ENCODE results near the gene PLCB2. TPM values are rescaled to one million over a fixed set of nuclear protein-coding genes. Genes with fewer than 3 reads are reported as not detected.

PLCB2 gene
- total RNA-seq, 5 donors from 2014 or later (not counting 1 experiment from before 2014, with no cell fraction given): 242 to 293 (median 245) TPM

DNA sequence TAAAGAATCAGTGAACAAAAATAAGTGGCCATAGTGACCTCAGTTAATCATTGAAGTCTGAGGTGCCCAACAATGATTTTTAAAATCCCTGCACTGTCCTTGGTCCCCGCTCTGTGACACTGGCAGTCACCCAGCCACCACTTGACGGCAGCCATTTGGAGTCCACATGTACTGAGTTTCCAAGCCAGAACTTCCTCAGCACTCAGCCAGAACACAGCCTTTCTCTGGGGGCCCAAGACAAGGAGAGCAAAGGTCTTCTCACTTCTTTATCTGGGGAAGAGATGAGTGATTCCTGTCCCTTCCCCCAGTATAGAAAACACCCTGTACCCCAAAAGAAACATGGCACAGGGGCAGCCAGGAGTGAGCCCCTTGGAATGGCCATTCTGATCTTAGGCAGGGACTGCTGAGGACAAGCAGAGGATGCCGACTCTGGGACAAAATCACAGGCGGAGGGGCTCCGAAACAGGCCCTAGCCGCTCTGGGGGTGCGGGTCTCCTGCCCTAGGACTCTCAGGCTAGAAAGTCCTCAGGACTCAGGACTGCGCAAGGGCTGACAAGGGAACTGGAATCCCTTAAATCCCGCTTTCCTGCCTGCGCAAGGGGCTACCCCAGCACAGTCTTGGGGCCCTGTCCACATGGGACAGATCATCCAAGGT, 56.1 kb downstream of the PLCB2 start:
- no peak for ATAC-seq (replicated peaks in 1 of 4)
- Mint-ChIP-seq H3K9me3 (no peaks in the 10 kb centered on the region), H3K36me3 (no peaks in the 10 kb centered on the region), H3K27ac (no peak overlapping the region), H3K27me3 (peaks cover 23 to 36% of the 10 kb centered on the region in 2 donors), H3K4me3 (peak overlapping the region; percentile 50 to 60 (median 59)), H3K4me1 (peaks cover 10 to 16% (median 12%) of the 10 kb centered on the region in 3 donors)
- Histone ChIP-seq H3K36me3 (ENCODE audit: control insufficient read depth in 2 of 2, extremely low read depth in 1 of 2, insufficient read depth in 1 of 2, low read length in 1 of 2) (no peaks in the 10 kb centered on the region), H3K9me3 (no peaks in the 10 kb centered on the region), H3K4me3 (ENCODE audit: control insufficient read depth in 1 of 2, extremely low read depth in 1 of 2, low read length in 1 of 2) (no peak overlapping the region), H3K4me1 (ENCODE audit: control insufficient read depth in 1 of 2, extremely low read depth in 1 of 2, insufficient read depth in 2 of 2, low read length in 2 of 2) (peaks cover 0 to 26% of the 10 kb centered on the region in 2 experiments), H3K27me3 (replicated peaks in 1 of 2; ENCODE audit: control insufficient read depth in 2 of 2, extremely low read depth in 1 of 2, insufficient read depth in 2 of 2, low read length in 1 of 2) (peaks cover 4 to 53% of the 10 kb centered on the region in 2 experiments), H3K27ac (ENCODE audit: low read length) (no peak overlapping the region)
- ChIA-PET POLR2A (no interaction called here), CTCF (no interaction called here)
- WGBS (ENCODE audit: insufficient coverage): 93% methylated on average over 9 of the region's 10 CpGs
- DNase-seq: no peak

- Histone ChIP-seq H3K4me3 (ENCODE audit: control insufficient read depth in 1 of 2, extremely low read depth in 1 of 2, low read length in 1 of 2) (no peak overlapping the region), H3K27ac (ENCODE audit: low read length) (no peak overlapping the region), H3K27me3 (replicated peaks in 1 of 2; ENCODE audit: control insufficient read depth in 2 of 2, extremely low read depth in 1 of 2, insufficient read depth in 2 of 2, low read length in 1 of 2) (peaks cover 4 to 53% of the 10 kb centered on the region in 2 experiments), H3K36me3 (ENCODE audit: control insufficient read depth in 2 of 2, extremely low read depth in 1 of 2, insufficient read depth in 1 of 2, low read length in 1 of 2) (no peaks in the 10 kb centered on the region), H3K9me3 (no peaks in the 10 kb centered on the region), H3K4me1 (ENCODE audit: control insufficient read depth in 1 of 2, extremely low read depth in 1 of 2, insufficient read depth in 2 of 2, low read length in 2 of 2) (peaks cover 0 to 19% of the 10 kb centered on the region in 2 experiments)
- H3K4me3 Mint-ChIP-seq: peak overlapping the region; percentile 50 to 60 (median 59)
- peaks cover 8 to 14% (median 12%) of the 10 kb centered on the region in 3 donors for H3K4me1 Mint-ChIP-seq
- no peaks in the 10 kb centered on the region for H3K36me3 Mint-ChIP-seq
- no peak for DNase-seq
- H3K27me3 Mint-ChIP-seq: peaks cover 23 to 36% of the 10 kb centered on the region in 2 donors
- 96% methylated on average over 8 of the region's 13 CpGs for WGBS (ENCODE audit: insufficient coverage)
- no peak overlapping the region for H3K27ac Mint-ChIP-seq
- no peaks in the 10 kb centered on the region for H3K9me3 Mint-ChIP-seq
- ATAC-seq (replicated peaks in 1 of 4): no peak
- ChIA-PET POLR2A (interaction anchor here in 1 of 2 donors (0.9 kb wide), 1 partner anchor 12 kb away, joined by 3 read pairs; the partner anchor contains the start of gene PAK6), CTCF (no interaction called here)
Measured at GRCh38 chr15:40250771-40251483, 56.8 kb downstream of the PLCB2 start.

DNA sequence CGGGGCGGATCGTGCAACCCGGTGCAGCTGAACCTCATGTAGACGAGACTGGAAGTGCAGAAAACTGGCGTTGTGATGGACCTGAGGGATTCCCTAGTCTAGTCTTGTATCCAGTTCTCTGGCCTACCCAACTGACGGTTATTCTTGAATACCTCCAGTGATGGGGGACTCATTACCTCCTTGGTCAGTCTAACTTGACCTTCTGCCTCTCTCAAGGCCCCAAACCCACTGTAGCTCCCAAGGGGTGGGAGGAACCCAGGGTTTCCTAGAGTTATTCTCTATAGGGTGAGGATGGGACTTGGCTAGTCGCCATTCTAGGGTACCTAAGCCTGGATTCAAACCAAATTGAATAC, 57.5 kb downstream of the PLCB2 start:
- no peak overlapping the region for H3K27ac Mint-ChIP-seq
- CTCF ChIA-PET: no interaction called here
- POLR2A ChIA-PET: interaction anchor here in 1 of 2 donors (0.9 kb wide), 1 partner anchor 12 kb away, joined by 3 read pairs; the partner anchor contains the start of gene PAK6

GRCh38 chr15:40249477-40250303, 58.0 kb downstream of the PLCB2 start:
- Mint-ChIP-seq H3K4me3 (no peak overlapping the region), H3K9me3 (no peaks in the 10 kb centered on the region), H3K27ac (no peak overlapping the region), H3K4me1 (peaks cover 8 to 14% (median 12%) of the 10 kb centered on the region in 3 donors), H3K27me3 (peaks cover 23 to 32% of the 10 kb centered on the region in 2 donors), H3K36me3 (no peaks in the 10 kb centered on the region)
- POLR2A ChIA-PET: no interaction called here
- ATAC-seq (replicated peaks in 1 of 4) (no peak), DNase-seq (no peak)
- Histone ChIP-seq H3K4me3 (ENCODE audit: control insufficient read depth in 1 of 2, extremely low read depth in 1 of 2, low read length in 1 of 2) (no peak overlapping the region), H3K9me3 (no peaks in the 10 kb centered on the region), H3K36me3 (ENCODE audit: control insufficient read depth in 2 of 2, extremely low read depth in 1 of 2, insufficient read depth in 1 of 2, low read length in 1 of 2) (no peaks in the 10 kb centered on the region), H3K4me1 (ENCODE audit: control insufficient read depth in 1 of 2, extremely low read depth in 1 of 2, insufficient read depth in 2 of 2, low read length in 2 of 2) (peaks cover 0 to 15% of the 10 kb centered on the region in 2 experiments), H3K27me3 (replicated peaks in 1 of 2; ENCODE audit: control insufficient read depth in 2 of 2, extremely low read depth in 1 of 2, insufficient read depth in 2 of 2, low read length in 1 of 2) (peaks cover 4 to 44% of the 10 kb centered on the region in 2 experiments), H3K27ac (ENCODE audit: low read length) (no peak overlapping the region)
- CTCF ChIA-PET: no interaction called here
- WGBS (ENCODE audit: insufficient coverage): 75% methylated on average over 5 of the region's 11 CpGs

More for the DNA sequence above, 57.5 kb downstream of the PLCB2 start:
- H3K4me1 Mint-ChIP-seq: peaks cover 8 to 14% (median 12%) of the 10 kb centered on the region in 3 donors
- no peak overlapping the region for H3K4me3 Mint-ChIP-seq
- no peaks in the 10 kb centered on the region for H3K9me3 ChIP-seq
- no peaks in the 10 kb centered on the region for H3K36me3 ChIP-seq (ENCODE audit: control insufficient read depth in 2 of 2, extremely low read depth in 1 of 2, insufficient read depth in 1 of 2, low read length in 1 of 2)
- WGBS (ENCODE audit: insufficient coverage): 90% methylated on average over 4 of the region's 8 CpGs
- no peak overlapping the region for H3K4me3 ChIP-seq (ENCODE audit: control insufficient read depth in 1 of 2, extremely low read depth in 1 of 2, low read length in 1 of 2)
- H3K9me3 Mint-ChIP-seq: no peaks in the 10 kb centered on the region
- DNase-seq (no peak), ATAC-seq (replicated peaks in 1 of 4) (no peak)
- peaks cover 23 to 36% of the 10 kb centered on the region in 2 donors for H3K27me3 Mint-ChIP-seq
- H3K36me3 Mint-ChIP-seq: no peaks in the 10 kb centered on the region
- peaks cover 4 to 48% of the 10 kb centered on the region in 2 experiments for H3K27me3 ChIP-seq (replicated peaks in 1 of 2; ENCODE audit: control insufficient read depth in 2 of 2, extremely low read depth in 1 of 2, insufficient read depth in 2 of 2, low read length in 1 of 2)
- peaks cover 0 to 15% of the 10 kb centered on the region in 2 experiments for H3K4me1 ChIP-seq (ENCODE audit: control insufficient read depth in 1 of 2, extremely low read depth in 1 of 2, insufficient read depth in 2 of 2, low read length in 2 of 2)
- H3K27ac ChIP-seq (ENCODE audit: low read length): no peak overlapping the region

- no peak overlapping the region for H3K4me3 Mint-ChIP-seq
- Histone ChIP-seq H3K36me3 (ENCODE audit: control insufficient read depth in 2 of 2, extremely low read depth in 1 of 2, insufficient read depth in 1 of 2, low read length in 1 of 2) (no peaks in the 10 kb centered on the region), H3K27me3 (replicated peaks in 1 of 2; ENCODE audit: control insufficient read depth in 2 of 2, extremely low read depth in 1 of 2, insufficient read depth in 2 of 2, low read length in 1 of 2) (peaks cover 2 to 32% of the 10 kb centered on the region in 2 experiments), H3K27ac (ENCODE audit: low read length) (no peak overlapping the region), H3K4me1 (ENCODE audit: control insufficient read depth in 1 of 2, extremely low read depth in 1 of 2, insufficient read depth in 2 of 2, low read length in 2 of 2) (peaks cover 0 to 9% of the 10 kb centered on the region in 2 experiments), H3K9me3 (no peaks in the 10 kb centered on the region), H3K4me3 (ENCODE audit: control insufficient read depth in 1 of 2, extremely low read depth in 1 of 2, low read length in 1 of 2) (no peak overlapping the region)
- no peak overlapping the region for H3K27ac Mint-ChIP-seq
- ChIA-PET CTCF (no interaction called here), POLR2A (no interaction called here)
- peaks cover 4 to 7% (median 4%) of the 10 kb centered on the region in 3 donors for H3K4me1 Mint-ChIP-seq
- ATAC-seq (replicated peaks in 1 of 4) (no peak), DNase-seq (no peak)
- 90% methylated on average over 10 of the region's 17 CpGs for WGBS (ENCODE audit: insufficient coverage)
- no peaks in the 10 kb centered on the region for H3K9me3 Mint-ChIP-seq
- no peaks in the 10 kb centered on the region for H3K36me3 Mint-ChIP-seq
- peaks cover 9 to 18% of the 10 kb centered on the region in 2 donors for H3K27me3 Mint-ChIP-seq
Measured at GRCh38 chr15:40248006-40248783, 59.5 kb downstream of the PLCB2 start.

All from T-cell (primary cell).